Left lung (tissue), 10 donors: ENCODE results near the gene PRKCZ. TPM values are rescaled to one million over a fixed set of nuclear protein-coding genes. Genes with fewer than 3 reads are reported as not detected.

Experiments
- ATAC-seq: fragments of 200-7000 bp; cut with Tn5 transposase; one replicate; pipeline ENCODE4 v1.9.1; 2020; ENCODE audit warnings: moderate library complexity
- DNase-seq, 4 donors: peaks; one replicate each; pipeline ENCODE4 v3.0.0-alpha.2; 2013 to 2020
- H3K27ac ChIP-seq, 2 donors: fragments of 200-600 bp; sonication (generic) in 1 of 2; one replicate each; pipeline versions ENCODE4 v1.5.0 to v1.8.0; 2020 to 2021
- H3K27me3 ChIP-seq, 2 donors: fragments of 200-600 bp; sonication (generic) in 1 of 2; one replicate each; pipeline versions ENCODE4 v1.5.0 to v1.8.0; 2020 to 2021
- H3K36me3 ChIP-seq, 2 donors: fragments of 200-600 bp; sonication (generic) in 1 of 2; one replicate each; pipeline versions ENCODE4 v1.5.0 to v1.8.0; 2020 to 2021
- H3K4me1 ChIP-seq, 2 donors: fragments of 200-600 bp; one replicate each; pipeline ENCODE4 v1.8.0; 2021
- H3K4me3 ChIP-seq, 2 donors: fragments of 200-600 bp; sonication (generic) in 1 of 2; one replicate each; pipeline versions ENCODE4 v1.5.0 to v1.8.0; 2020 to 2021; ENCODE audit warnings: mild to moderate bottlenecking in 1 of 2
- H3K9me3 ChIP-seq, 2 donors: fragments of 200-600 bp; sonication (generic) in 1 of 2; one replicate each; pipeline versions ENCODE4 v1.5.0 to v1.8.0; 2020 to 2021
- CTCF ChIP-seq, 2 donors: fragments of 200-600 bp; sonication (generic) in 1 of 2; IDR thresholded peaks; one replicate each; pipeline versions ENCODE4 v1.5.0 to v1.8.0; 2021; ENCODE audit warnings: antibody characterized with exemption in 2 of 2
- intact Hi-C, 2 donors: fragments of 100-400 bp; cut with DNase I; formaldehyde crosslinking; loops; one replicate each; pipeline versions ENCODE4 v1.11.2 to v1.14.2; 2022
- polyA plus RNA-seq, 6 donors: library from polyadenylated mRNA; unstranded; fragments of 120-200 nt; gene quantifications; one replicate each; pipeline ENCODE4 v1.2.1, GENCODE V29; 2013; ENCODE audit not compliant: insufficient read length in 6 of 6
- total RNA-seq, 2 donors: library from RNA; stranded (reverse); fragmentation: NEBNext Ultra II Directional; extraction: Animal tissue kit (Norgen Biotek cat#: 25700); gene quantifications; one replicate each; pipeline ENCODE4 v1.2.1, GENCODE V29; 2021
- donor health status: DM: no; HTN: yes; CAD: no.
- donor health status: DM: no; HTN: no; CAD: no.

Gene PRKCZ
- total and polyA plus RNA-seq, 8 donors = 37.5 to 129 (median 48.0) TPM

GRCh38 chr1:2052756-2053155, 2.5 kb downstream of the PRKCZ start:
- intact Hi-C loops = no loop called here
- no peak for ATAC-seq
- H3K27me3 ChIP-seq = peaks cover 20 to 45% of the 10 kb centered on the region in 2 donors

GRCh38 chr1:2053217-2053616, 3.0 kb downstream of the PRKCZ start:
- no peak for TF ChIP-seq CTCF (IDR thresholded peaks at IDR 0.05)
- no peak overlapping the region for H3K27ac ChIP-seq
- DNase-seq = peak in 1 of 4 donors; percentile 54
- no peak for ATAC-seq
- H3K27me3 ChIP-seq = peaks cover 20 to 41% of the 10 kb centered on the region in 2 donors
- H3K9me3 ChIP-seq = no peaks in the 10 kb centered on the region
- peaks cover 0 to 13% of the 10 kb centered on the region in 2 donors for H3K36me3 ChIP-seq
- intact Hi-C loops = no loop called here
- H3K4me3 ChIP-seq = no peak overlapping the region
- H3K4me1 ChIP-seq = peaks cover 6 to 19% of the 10 kb centered on the region in 2 donors

More at GRCh38 chr1:2052756-2053155, 2.5 kb downstream of the PRKCZ start:
- peaks cover 6 to 19% of the 10 kb centered on the region in 2 donors for H3K4me1 ChIP-seq
- peaks cover 0 to 13% of the 10 kb centered on the region in 2 donors for H3K36me3 ChIP-seq
- H3K9me3 ChIP-seq = no peaks in the 10 kb centered on the region
- peak overlapping the region in 1 of 2 donors; percentile 62 for H3K4me3 ChIP-seq
- peak overlapping the region; percentile 13 to 33 for H3K27ac ChIP-seq
- peak in 1 of 4 donors; percentile 69 for DNase-seq
- TF ChIP-seq CTCF (IDR thresholded peaks at IDR 0.05) = no peak

- Histone ChIP-seq H3K36me3 (peaks cover 0 to 13% of the 10 kb centered on the region in 2 donors), H3K27ac (peak overlapping the region in 1 of 2 donors; percentile 44), H3K4me1 (peaks cover 6 to 19% of the 10 kb centered on the region in 2 donors), H3K9me3 (no peaks in the 10 kb centered on the region), H3K4me3 (no peak overlapping the region), H3K27me3 (peaks cover 20 to 34% of the 10 kb centered on the region in 2 donors)
- no peak for TF ChIP-seq CTCF (IDR thresholded peaks at IDR 0.05)
- intact Hi-C loops = no loop called here
- ATAC-seq (no peak), DNase-seq (peak in 1 of 4 donors; percentile 61)
Measured at GRCh38 chr1:2053784-2054376, 3.7 kb downstream of the PRKCZ start.

- H3K9me3 ChIP-seq = no peaks in the 10 kb centered on the region
- no peak overlapping the region for H3K4me3 ChIP-seq
- peaks cover 13 to 27% of the 10 kb centered on the region in 2 donors for H3K27me3 ChIP-seq
- intact Hi-C loops = no loop called here
- peaks cover 0 to 18% of the 10 kb centered on the region in 2 donors for H3K36me3 ChIP-seq
- H3K4me1 ChIP-seq = peaks cover 3 to 14% of the 10 kb centered on the region in 2 donors
- ATAC-seq (no peak), DNase-seq (peak in 1 of 4 donors; percentile 81)
- no peak for TF ChIP-seq CTCF (IDR thresholded peaks at IDR 0.05)
- peak overlapping the region in 1 of 2 donors; percentile 44 for H3K27ac ChIP-seq
Measured at GRCh38 chr1:2054560-2054959, 4.3 kb downstream of the PRKCZ start.

- Histone ChIP-seq H3K4me3 (no peak overlapping the region), H3K27me3 (peaks cover 2 to 12% of the 10 kb centered on the region in 2 donors), H3K27ac (no peak overlapping the region), H3K9me3 (no peaks in the 10 kb centered on the region), H3K4me1 (peaks cover 0 to 5% of the 10 kb centered on the region in 2 donors), H3K36me3 (peaks cover 0 to 23% of the 10 kb centered on the region in 2 donors)
- ATAC-seq (no peak), DNase-seq (peak in 1 of 4 donors; percentile 76)
- TF ChIP-seq CTCF (IDR thresholded peaks at IDR 0.05) = no peak
- intact Hi-C loops = no loop called here
Measured at GRCh38 chr1:2055911-2056575, 5.8 kb downstream of the PRKCZ start.
